PC-3 (cell line): Measurements from ENCODE around the gene LTN1.

ENCODE experiments used
- EZH2 ChIP-seq: fragments of 300-600 bp; sonication (generic); IDR thresholded peaks from one replicate; pipeline ENCODE4 v1.6.1; 2017; ENCODE audit warnings: antibody characterized with exemption, mild to moderate bottlenecking, low read length; ENCODE audit not compliant: unreplicated experiment
- TF ChIP-seq, protein P1 (sequence below): fragments of 300-600 bp; sonication (generic); conservative IDR thresholded peaks from 2 replicates; pipeline ENCODE4 v1.5.1; 2017; ENCODE audit warnings: antibody characterized with exemption, low read depth, mild to moderate bottlenecking, low read length

DNA sequence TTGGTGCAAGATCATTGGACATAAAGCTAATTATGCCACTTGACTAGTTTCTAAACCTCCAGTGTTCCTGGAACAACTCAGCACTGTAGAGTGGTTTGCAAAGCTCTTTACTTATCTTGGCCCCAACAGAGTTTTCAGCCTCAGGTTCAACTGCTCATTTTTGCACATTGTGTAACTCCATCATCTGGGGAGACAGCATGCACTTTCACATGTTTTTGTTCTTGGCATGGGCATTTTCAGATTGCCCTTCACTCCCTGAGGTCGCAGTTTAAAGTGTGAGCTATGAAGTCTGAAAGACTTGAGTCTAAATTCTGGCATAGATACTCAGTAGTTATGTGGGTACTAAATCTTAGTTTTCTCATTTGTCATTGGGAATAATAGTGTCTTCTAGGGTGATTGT lies 36.8 kb upstream of the LTN1 start:
- TF ChIP-seq, protein P1, sequence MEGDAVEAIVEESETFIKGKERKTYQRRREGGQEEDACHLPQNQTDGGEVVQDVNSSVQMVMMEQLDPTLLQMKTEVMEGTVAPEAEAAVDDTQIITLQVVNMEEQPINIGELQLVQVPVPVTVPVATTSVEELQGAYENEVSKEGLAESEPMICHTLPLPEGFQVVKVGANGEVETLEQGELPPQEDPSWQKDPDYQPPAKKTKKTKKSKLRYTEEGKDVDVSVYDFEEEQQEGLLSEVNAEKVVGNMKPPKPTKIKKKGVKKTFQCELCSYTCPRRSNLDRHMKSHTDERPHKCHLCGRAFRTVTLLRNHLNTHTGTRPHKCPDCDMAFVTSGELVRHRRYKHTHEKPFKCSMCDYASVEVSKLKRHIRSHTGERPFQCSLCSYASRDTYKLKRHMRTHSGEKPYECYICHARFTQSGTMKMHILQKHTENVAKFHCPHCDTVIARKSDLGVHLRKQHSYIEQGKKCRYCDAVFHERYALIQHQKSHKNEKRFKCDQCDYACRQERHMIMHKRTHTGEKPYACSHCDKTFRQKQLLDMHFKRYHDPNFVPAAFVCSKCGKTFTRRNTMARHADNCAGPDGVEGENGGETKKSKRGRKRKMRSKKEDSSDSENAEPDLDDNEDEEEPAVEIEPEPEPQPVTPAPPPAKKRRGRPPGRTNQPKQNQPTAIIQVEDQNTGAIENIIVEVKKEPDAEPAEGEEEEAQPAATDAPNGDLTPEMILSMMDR, result no peak
- no peak for TF ChIP-seq EZH2
